Astrocyte (in vitro differentiated cells and primary cell): ENCODE results near the gene PDE4A.
"Not testable (repeated sequence)": the region's sequence is repeated elsewhere in the genome, so short reads cannot be mapped to it uniquely, and the experiment has no call there.

Experiments
- CTCF ChIP-seq: IDR thresholded peaks from 2 replicates; pipeline ENCODE4 v1.5.1; 2011; ENCODE audit warnings: low read depth, mild to moderate bottlenecking, inconsistent platforms, low read length, moderate library complexity; ENCODE audit not compliant: insufficient read depth
- EZH2 ChIP-seq: IDR thresholded peaks from 2 replicates; pipeline ENCODE4 v1.6.1; 2012; ENCODE audit warnings: mild to moderate bottlenecking, low read length, inconsistent platforms; ENCODE audit not compliant: insufficient read depth

GRCh38 chr19:10462042-10462441, 41.7 kb downstream of the PDE4A start:
- not testable (repeated sequence) for TF ChIP-seq CTCF, EZH2
